CD4-positive, CD25-positive, alpha-beta regulatory T cell (primary cell): ENCODE measurements around the gene TMEM38A. TPM values are rescaled to one million over a fixed set of nuclear protein-coding genes. Genes with fewer than 3 reads are reported as not detected.

Source experiments
- ATAC-seq, 2 donors: fragments of 150-1000 bp; cut with Tn5 transposase; one replicate each; pipeline ENCODE4 v1.10.0; 2021; ENCODE audit warnings: low read depth in 2 of 2, moderate number of reproducible peaks in 2 of 2, moderate library complexity in 1 of 2
- DNase-seq, 3 donors: peaks; one replicate each; pipeline versions ENCODE4 v3.0.0 to v3.0.0-alpha.2; 2012 to 2022; ENCODE audit warnings: mixed read lengths in 1 of 3
- H3K27ac ChIP-seq: one replicate; pipeline ENCODE4 v1.7.0; 2013; ENCODE audit warnings: mild to moderate bottlenecking, low read length; ENCODE audit not compliant: insufficient read depth, poor library complexity, severe bottlenecking
- H3K27me3 ChIP-seq: one replicate; pipeline ENCODE4 v1.7.0; 2013; ENCODE audit warnings: low read length; ENCODE audit not compliant: control insufficient read depth, insufficient read depth
- H3K36me3 ChIP-seq: one replicate; pipeline ENCODE4 v1.7.0; 2013; ENCODE audit warnings: mild to moderate bottlenecking, low read length, moderate library complexity; ENCODE audit not compliant: control insufficient read depth, insufficient read depth
- H3K4me1 ChIP-seq: 2 replicates; pipeline ENCODE4 v1.7.0; 2013; ENCODE audit warnings: mild to moderate bottlenecking, low read length; ENCODE audit not compliant: insufficient read depth, control insufficient read depth, poor library complexity, severe bottlenecking
- H3K4me3 ChIP-seq: one replicate; pipeline ENCODE4 v1.7.0; 2013; ENCODE audit warnings: low read depth, mild to moderate bottlenecking, low read length, moderate library complexity
- H3K9me3 ChIP-seq, 2 experiments: 1 replicate in 1 of 2; 2 replicates in 1 of 2; pipeline ENCODE4 v1.7.0; 2013; ENCODE audit warnings: low read length in 2 of 2, mild to moderate bottlenecking in 1 of 2, moderate library complexity in 1 of 2; ENCODE audit not compliant: control insufficient read depth in 2 of 2
- H3K27ac Mint-ChIP-seq, 3 donors: one replicate each; pipeline ENCODE4 v1.8.0; 2020 to 2022; ENCODE audit warnings: mild to moderate bottlenecking in 3 of 3, mixed read lengths in 3 of 3, moderate library complexity in 2 of 3
- H3K27me3 Mint-ChIP-seq: one replicate; pipeline ENCODE4 v1.8.0; 2022; ENCODE audit warnings: mild to moderate bottlenecking, mixed read lengths
- H3K36me3 Mint-ChIP-seq: one replicate; pipeline ENCODE4 v1.8.0; 2020; ENCODE audit warnings: mixed read lengths
- H3K4me1 Mint-ChIP-seq, 4 donors: one replicate each; pipeline ENCODE4 v1.8.0; 2020 to 2022; ENCODE audit warnings: mixed read lengths in 4 of 4, mild to moderate bottlenecking in 1 of 4
- H3K4me3 Mint-ChIP-seq, 4 donors: one replicate each; pipeline ENCODE4 v1.8.0; 2020 to 2022; ENCODE audit warnings: mild to moderate bottlenecking in 4 of 4, mixed read lengths in 4 of 4, moderate library complexity in 3 of 4
- H3K9me3 Mint-ChIP-seq, 7 donors: one replicate each; pipeline ENCODE4 v1.8.0; 2020 to 2022; ENCODE audit warnings: mixed read lengths in 7 of 7, mild to moderate bottlenecking in 3 of 7, moderate library complexity in 2 of 7
- polyA plus RNA-seq, 4 donors: library from polyadenylated mRNA; unstranded; fragments of 300-500 nt; fragmentation: Illumina TruSeq; gene quantifications; one replicate each; pipeline ENCODE4 v1.2.3, GENCODE V29; 2021
- total RNA-seq: library from RNA; stranded (reverse); gene quantifications from one replicate; pipeline ENCODE4 v1.2.3, GENCODE V29; 2022

Gene TMEM38A
- total and polyA plus RNA-seq, 5 donors from 2014 or later: 1.0 to 5.7 (median 2.9) TPM

- H3K27me3 ChIP-seq: no peaks in the 10 kb centered on the region
- H3K27ac ChIP-seq: no peak overlapping the region
- no peak overlapping the region for H3K4me3 Mint-ChIP-seq
- H3K27ac Mint-ChIP-seq: no peak overlapping the region
- H3K9me3 ChIP-seq: no peaks in the 10 kb centered on the region
- peaks cover 32% of the 10 kb centered on the region for H3K4me1 ChIP-seq
- peaks cover under 1% of the 10 kb centered on the region for H3K36me3 Mint-ChIP-seq
- H3K4me3 ChIP-seq: no peak overlapping the region
- H3K9me3 Mint-ChIP-seq: no peaks in the 10 kb centered on the region
- no peaks in the 10 kb centered on the region for H3K27me3 Mint-ChIP-seq
- DNase-seq (no peak), ATAC-seq (no peak)
- H3K4me1 Mint-ChIP-seq: peaks cover 0 to 90% (median 48%) of the 10 kb centered on the region in 4 donors
- H3K36me3 ChIP-seq: peaks cover 24% of the 10 kb centered on the region
Observed at GRCh38 chr19:16620018-16620417, 40.9 kb upstream of the TMEM38A start.

GRCh38 chr19:16620584-16620983, 40.4 kb upstream of the TMEM38A start:
- peaks cover 4% of the 10 kb centered on the region for H3K36me3 Mint-ChIP-seq
- no peaks in the 10 kb centered on the region for H3K9me3 Mint-ChIP-seq
- H3K9me3 ChIP-seq: no peaks in the 10 kb centered on the region
- peak overlapping the region in 1 of 3 donors; percentile 51 for H3K27ac Mint-ChIP-seq
- peaks cover 2 to 90% (median 49%) of the 10 kb centered on the region in 4 donors for H3K4me1 Mint-ChIP-seq
- DNase-seq: no peak
- ATAC-seq: no peak
- peaks cover 29% of the 10 kb centered on the region for H3K36me3 ChIP-seq
- no peak overlapping the region for H3K27ac ChIP-seq
- no peak overlapping the region for H3K4me3 ChIP-seq
- peaks cover 32% of the 10 kb centered on the region for H3K4me1 ChIP-seq
- H3K27me3 ChIP-seq: no peaks in the 10 kb centered on the region
- H3K4me3 Mint-ChIP-seq: peak overlapping the region in 1 of 4 donors; percentile 76
- no peaks in the 10 kb centered on the region for H3K27me3 Mint-ChIP-seq

GRCh38 chr19:16621165-16621800, 39.7 kb upstream of the TMEM38A start:
- Histone ChIP-seq H3K4me1 (peaks cover 32% of the 10 kb centered on the region), H3K27ac (no peak overlapping the region), H3K4me3 (no peak overlapping the region), H3K27me3 (no peaks in the 10 kb centered on the region), H3K9me3 (no peaks in the 10 kb centered on the region), H3K36me3 (peaks cover 29% of the 10 kb centered on the region)
- Mint-ChIP-seq H3K27me3 (no peaks in the 10 kb centered on the region), H3K36me3 (peaks cover 4% of the 10 kb centered on the region), H3K4me3 (peak overlapping the region in 2 of 4 donors; percentile 21 to 76), H3K4me1 (peaks cover 9 to 91% (median 54%) of the 10 kb centered on the region in 4 donors), H3K27ac (peak overlapping the region in 1 of 3 donors; percentile 12), H3K9me3 (no peaks in the 10 kb centered on the region)
- no peak for DNase-seq
- no peak for ATAC-seq

GRCh38 chr19:16623066-16623465, 37.9 kb upstream of the TMEM38A start:
- no peak overlapping the region for H3K27ac ChIP-seq
- H3K36me3 ChIP-seq: peaks cover 29% of the 10 kb centered on the region
- no peaks in the 10 kb centered on the region for H3K9me3 ChIP-seq
- Mint-ChIP-seq H3K36me3 (peaks cover 4% of the 10 kb centered on the region), H3K9me3 (no peaks in the 10 kb centered on the region), H3K4me3 (no peak overlapping the region), H3K27me3 (no peaks in the 10 kb centered on the region), H3K4me1 (peaks cover 12 to 83% (median 47%) of the 10 kb centered on the region in 4 donors), H3K27ac (peak overlapping the region in 2 of 3 donors; percentile 4 to 52)
- ATAC-seq (no peak), DNase-seq (no peak)
- H3K4me1 ChIP-seq: peaks cover 35% of the 10 kb centered on the region
- no peaks in the 10 kb centered on the region for H3K27me3 ChIP-seq
- no peak overlapping the region for H3K4me3 ChIP-seq

- Histone ChIP-seq H3K36me3 (peaks cover 29% of the 10 kb centered on the region), H3K27me3 (no peaks in the 10 kb centered on the region), H3K4me1 (peaks cover 33% of the 10 kb centered on the region), H3K9me3 (no peaks in the 10 kb centered on the region), H3K4me3 (no peak overlapping the region), H3K27ac (no peak overlapping the region)
- Mint-ChIP-seq H3K27ac (peak overlapping the region in 1 of 3 donors; percentile 52), H3K36me3 (peaks cover 4% of the 10 kb centered on the region), H3K27me3 (no peaks in the 10 kb centered on the region), H3K4me3 (no peak overlapping the region), H3K4me1 (peaks cover 12 to 80% (median 44%) of the 10 kb centered on the region in 4 donors), H3K9me3 (no peaks in the 10 kb centered on the region)
- DNase-seq (no peak), ATAC-seq (no peak)
Observed at GRCh38 chr19:16623576-16623975, 37.4 kb upstream of the TMEM38A start.

- Mint-ChIP-seq H3K36me3 (peaks cover 4% of the 10 kb centered on the region), H3K4me1 (peaks cover 12 to 79% (median 42%) of the 10 kb centered on the region in 4 donors), H3K4me3 (peak overlapping the region in 1 of 4 donors; percentile 91), H3K27me3 (no peaks in the 10 kb centered on the region), H3K27ac (no peak overlapping the region), H3K9me3 (no peaks in the 10 kb centered on the region)
- Histone ChIP-seq H3K9me3 (no peaks in the 10 kb centered on the region), H3K4me1 (peaks cover 37% of the 10 kb centered on the region), H3K4me3 (no peak overlapping the region), H3K27me3 (no peaks in the 10 kb centered on the region), H3K27ac (no peak overlapping the region), H3K36me3 (peaks cover 29% of the 10 kb centered on the region)
- ATAC-seq (no peak), DNase-seq (no peak)
Observed at GRCh38 chr19:16624236-16624635, 36.7 kb upstream of the TMEM38A start.

GRCh38 chr19:16625163-16625958, 35.6 kb upstream of the TMEM38A start:
- ATAC-seq: no peak

More at GRCh38 chr19:16625163-16625958, 35.6 kb upstream of the TMEM38A start:
- Mint-ChIP-seq H3K27ac (peak overlapping the region in 2 of 3 donors; percentile 9 to 92), H3K36me3 (peaks cover 4% of the 10 kb centered on the region), H3K27me3 (no peaks in the 10 kb centered on the region), H3K4me3 (peak overlapping the region; percentile 2 to 91 (median 39)), H3K9me3 (no peaks in the 10 kb centered on the region), H3K4me1 (peaks cover 12 to 73% (median 40%) of the 10 kb centered on the region in 4 donors)
- Histone ChIP-seq H3K4me3 (peak overlapping the region; percentile 35), H3K27ac (no peak overlapping the region), H3K4me1 (peaks cover 36% of the 10 kb centered on the region), H3K9me3 (no peaks in the 10 kb centered on the region), H3K36me3 (peaks cover 29% of the 10 kb centered on the region), H3K27me3 (no peaks in the 10 kb centered on the region)
- DNase-seq: no peak
